C4-2B (cell line): ENCODE results near the gene ZNF579.
"Not testable (repeated sequence)": the region's sequence is repeated elsewhere in the genome, so short reads cannot be mapped to it uniquely, and the experiment has no call there.

Experiments used
- H3K27ac ChIP-seq: fragments of 450-650 bp; 2 replicates; pipeline ENCODE4 v1.5.1; 2017
- CTCF ChIP-seq: fragments of 450-650 bp; conservative IDR thresholded peaks from 2 replicates; pipeline ENCODE4 v1.5.1; 2017; ENCODE audit warnings: mild to moderate bottlenecking
- ZFX ChIP-seq: fragments of 450-650 bp; IDR thresholded peaks from 2 replicates; pipeline ENCODE4 v1.6.1; 2017

ZNF579 gene

DNA sequence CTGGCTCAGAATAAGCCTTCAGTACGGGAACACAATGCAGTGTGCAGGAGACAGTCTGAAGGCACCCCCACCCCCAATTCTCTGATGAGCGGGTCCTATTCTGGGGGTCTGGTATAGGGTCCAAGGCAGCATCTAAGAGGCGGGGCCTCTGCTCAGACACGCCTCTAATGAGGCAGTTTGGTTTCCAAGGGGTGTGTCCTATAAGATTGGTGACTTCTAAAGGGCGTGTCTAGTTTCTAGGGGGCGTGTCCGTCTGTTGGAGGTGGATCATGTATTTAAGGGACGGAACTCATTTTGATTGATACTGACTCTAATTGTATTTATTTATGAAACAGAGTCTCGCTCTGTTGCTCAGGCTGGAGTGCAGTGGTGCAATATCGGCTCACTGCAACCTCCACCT, 10.0 kb upstream of the ZNF579 start:
- no peak overlapping the region for H3K27ac ChIP-seq
- TF ChIP-seq ZFX: no peak

GRCh38 chr19:55590109-55590508, 9.5 kb upstream of the ZNF579 start:
- TF ChIP-seq CTCF (no peak), ZFX (no peak)
- no peak overlapping the region for H3K27ac ChIP-seq

- TF ChIP-seq ZFX: no peak
- TF ChIP-seq CTCF: no peak
- no peak overlapping the region for H3K27ac ChIP-seq
Observed at GRCh38 chr19:55588738-55589137, 8.1 kb upstream of the ZNF579 start.

DNA sequence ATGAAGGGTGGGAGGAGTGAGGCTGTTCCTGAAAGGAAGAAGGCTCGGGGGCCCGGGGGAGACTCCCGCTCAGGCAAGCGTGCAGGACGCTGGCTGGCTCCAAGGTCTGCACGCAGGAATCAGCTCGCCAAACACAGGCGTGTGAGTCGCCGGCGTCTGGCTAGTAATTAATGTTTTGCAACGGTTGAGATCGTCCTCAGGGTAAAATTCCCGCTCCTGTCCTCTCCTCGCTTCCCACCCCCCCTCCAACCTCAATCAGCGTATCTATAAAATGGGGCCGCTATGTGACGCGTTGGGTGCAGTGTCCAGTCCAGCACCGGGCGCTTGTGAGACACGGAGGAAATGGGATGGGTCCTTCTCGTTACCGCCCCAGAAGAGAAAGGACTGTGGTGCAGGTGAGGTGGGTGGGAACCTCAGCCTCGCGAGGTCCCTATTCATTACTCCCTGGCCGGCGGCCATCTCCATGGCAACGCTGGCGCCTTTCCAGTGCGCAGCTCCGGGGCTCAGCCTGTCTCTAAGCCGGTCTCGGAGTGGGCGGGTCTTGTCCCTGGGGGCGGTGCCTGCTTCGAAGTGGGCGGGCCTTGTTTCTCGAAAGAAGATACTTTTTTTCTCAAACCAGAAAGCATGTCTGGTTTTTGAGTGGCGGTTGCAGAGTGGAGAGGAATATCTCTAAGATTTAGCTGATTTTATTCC, 6.5 kb upstream of the ZNF579 start:
- TF ChIP-seq ZFX: no peak
- no peak for TF ChIP-seq CTCF
- H3K27ac ChIP-seq: no peak overlapping the region

- no peak overlapping the region for H3K27ac ChIP-seq
- TF ChIP-seq ZFX: no peak
- no peak for TF ChIP-seq CTCF
Observed at GRCh38 chr19:55585658-55586339, 5.2 kb upstream of the ZNF579 start.

DNA sequence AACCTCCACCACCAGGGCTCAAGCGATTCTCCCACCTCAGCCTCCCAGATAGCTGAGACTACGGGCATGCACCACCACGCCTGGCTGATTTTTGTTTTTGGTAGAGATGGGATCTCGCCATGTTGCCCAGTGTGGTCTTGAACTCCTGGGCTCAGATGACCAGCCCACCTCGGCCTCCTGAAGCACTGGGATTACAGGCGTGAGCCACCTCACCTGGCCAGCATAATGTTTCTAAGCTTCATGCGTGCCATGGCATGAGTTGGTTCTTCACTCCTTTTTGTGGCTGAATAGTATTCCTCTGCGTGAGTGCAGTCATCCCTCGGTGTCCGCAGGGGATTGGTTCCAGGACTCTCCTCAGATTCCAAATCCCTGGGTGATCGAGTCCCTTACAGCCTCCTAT, 4.2 kb upstream of the ZNF579 start:
- H3K27ac ChIP-seq: no peak overlapping the region
- TF ChIP-seq ZFX: no peak
- TF ChIP-seq CTCF: no peak

DNA sequence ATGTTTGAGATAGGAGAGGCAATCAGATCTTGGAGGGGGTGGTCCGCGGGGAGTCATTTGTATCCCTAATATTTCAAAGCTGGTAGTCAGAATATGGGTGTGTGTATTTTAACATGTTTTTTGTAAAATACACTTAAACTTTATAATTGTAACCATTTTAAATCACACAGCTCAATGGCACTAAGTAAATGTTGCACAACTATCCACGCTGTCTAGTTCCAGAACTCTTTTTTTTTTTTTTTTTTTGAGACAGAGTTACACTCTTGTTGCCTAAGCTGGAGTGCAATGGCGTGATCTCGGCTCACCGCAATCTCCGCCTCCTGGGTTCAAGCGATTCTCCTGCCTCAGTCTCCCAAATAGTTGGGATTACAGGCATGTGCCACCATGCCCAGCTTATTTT, 3.2 kb upstream of the ZNF579 start:
- not testable (repeated sequence) for H3K27ac ChIP-seq

DNA sequence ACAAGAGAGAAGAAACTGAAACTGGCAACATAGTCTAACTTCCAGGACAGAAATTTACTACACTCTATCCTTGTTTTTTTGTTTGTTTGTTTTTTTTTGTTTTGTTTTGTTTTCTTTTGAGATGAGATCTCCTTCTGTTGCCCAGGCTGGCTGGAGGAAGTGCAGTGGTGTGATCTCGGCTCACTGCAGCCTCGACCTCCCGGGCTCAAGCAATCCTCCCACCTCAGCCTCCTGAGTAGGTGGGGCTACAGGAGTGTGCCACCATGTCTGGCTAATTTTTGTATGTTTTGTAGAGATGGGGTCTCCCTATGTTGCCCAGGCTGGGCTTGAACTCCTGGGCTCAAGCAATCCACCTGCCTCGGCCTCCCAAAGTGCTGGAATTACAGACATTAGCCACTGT, 1.6 kb upstream of the ZNF579 start:
- H3K27ac ChIP-seq: not testable (repeated sequence)

DNA sequence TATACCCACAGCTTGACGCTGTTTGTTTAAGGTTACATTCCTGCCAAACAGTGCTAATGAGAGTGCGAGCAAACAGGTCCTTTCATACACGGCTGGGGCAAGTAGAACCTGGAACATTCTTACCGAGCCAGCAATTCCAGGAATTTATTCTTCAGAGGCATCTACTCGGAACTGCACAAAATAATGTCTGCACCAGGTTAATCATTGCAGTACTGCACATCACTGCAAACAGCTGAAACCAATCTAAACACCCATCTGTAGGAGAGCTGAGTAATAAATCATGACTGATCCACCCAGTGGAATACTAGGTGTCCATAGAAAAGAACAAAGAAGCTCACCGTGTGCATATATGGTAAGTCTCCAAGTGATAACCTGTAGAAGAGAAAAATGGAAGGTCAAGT, 1.2 kb upstream of the ZNF579 start:
- TF ChIP-seq ZFX (no peak), CTCF (no peak)
- peak overlapping the region; percentile 63; the same call in 1 of the 2 replicates for H3K27ac ChIP-seq
